ENCODE data around the gene ATG5.

GRCh38 chr6:106185615-106186014, 139.9 kb downstream of the ATG5 start:
- TF ChIP-seq, protein P1, sequence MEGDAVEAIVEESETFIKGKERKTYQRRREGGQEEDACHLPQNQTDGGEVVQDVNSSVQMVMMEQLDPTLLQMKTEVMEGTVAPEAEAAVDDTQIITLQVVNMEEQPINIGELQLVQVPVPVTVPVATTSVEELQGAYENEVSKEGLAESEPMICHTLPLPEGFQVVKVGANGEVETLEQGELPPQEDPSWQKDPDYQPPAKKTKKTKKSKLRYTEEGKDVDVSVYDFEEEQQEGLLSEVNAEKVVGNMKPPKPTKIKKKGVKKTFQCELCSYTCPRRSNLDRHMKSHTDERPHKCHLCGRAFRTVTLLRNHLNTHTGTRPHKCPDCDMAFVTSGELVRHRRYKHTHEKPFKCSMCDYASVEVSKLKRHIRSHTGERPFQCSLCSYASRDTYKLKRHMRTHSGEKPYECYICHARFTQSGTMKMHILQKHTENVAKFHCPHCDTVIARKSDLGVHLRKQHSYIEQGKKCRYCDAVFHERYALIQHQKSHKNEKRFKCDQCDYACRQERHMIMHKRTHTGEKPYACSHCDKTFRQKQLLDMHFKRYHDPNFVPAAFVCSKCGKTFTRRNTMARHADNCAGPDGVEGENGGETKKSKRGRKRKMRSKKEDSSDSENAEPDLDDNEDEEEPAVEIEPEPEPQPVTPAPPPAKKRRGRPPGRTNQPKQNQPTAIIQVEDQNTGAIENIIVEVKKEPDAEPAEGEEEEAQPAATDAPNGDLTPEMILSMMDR (IDR thresholded peaks at IDR 0.05; ENCODE audit: poor library complexity): no peak
- TF ChIP-seq EZH2phosphoT487 (IDR thresholded peaks at IDR 0.05; ENCODE audit: low read depth, severe bottlenecking, unreplicated experiment): no peak
